GM21786 (cell line): ENCODE data around the gene RIIAD1.

ENCODE experiments used
- ATAC-seq: cut with Tn5 transposase; IDR thresholded peaks from one replicate; pipeline ENCODE4 v1.9.1; 2021; ENCODE audit not compliant: unreplicated experiment

RIIAD1 gene

GRCh38 chr1:151710187-151710840, 11.0 kb upstream of the RIIAD1 start:
- ATAC-seq, result no peak

DNA sequence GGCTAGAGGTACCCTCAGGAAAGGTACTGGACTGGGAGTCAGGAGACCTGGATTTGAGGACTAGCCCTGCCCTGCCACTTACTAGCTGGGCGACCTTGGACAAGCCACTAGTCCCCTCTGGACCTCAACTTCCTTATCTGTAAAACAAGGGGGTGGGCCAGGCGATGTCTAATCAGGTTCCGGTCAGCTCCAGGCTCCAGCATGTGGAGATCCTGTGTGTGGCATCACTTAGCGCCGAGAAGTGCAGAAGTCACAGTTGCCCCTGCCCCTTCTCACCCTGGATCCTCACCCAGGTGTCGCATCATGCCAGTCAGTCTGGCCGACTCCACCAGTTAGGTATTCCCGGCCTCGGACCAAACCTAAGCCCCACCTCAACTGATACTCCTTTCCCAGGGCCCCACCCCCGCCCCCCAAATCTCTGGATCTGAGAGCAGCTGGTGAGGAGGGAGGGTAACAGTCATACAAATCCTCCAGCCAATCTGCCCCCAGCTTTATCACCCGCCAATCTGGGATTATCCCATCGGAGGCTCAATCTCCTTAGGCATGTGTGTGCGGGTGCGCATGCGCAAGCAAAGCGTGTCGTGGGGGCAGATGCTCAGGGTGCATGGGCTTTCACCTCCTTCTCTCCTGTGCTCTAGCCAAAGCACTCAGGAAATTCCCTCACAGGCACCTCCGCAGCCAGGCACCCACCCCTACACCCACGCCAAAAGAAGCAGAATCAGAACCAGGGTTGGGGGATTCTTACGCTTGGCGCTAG, 10.1 kb upstream of the RIIAD1 start:
- ATAC-seq, result no peak

GRCh38 chr1:151711951-151712350, 9.4 kb upstream of the RIIAD1 start:
- ATAC-seq, result no peak

- no peak for ATAC-seq
Measured at GRCh38 chr1:151713044-151713443, 8.3 kb upstream of the RIIAD1 start.

DNA sequence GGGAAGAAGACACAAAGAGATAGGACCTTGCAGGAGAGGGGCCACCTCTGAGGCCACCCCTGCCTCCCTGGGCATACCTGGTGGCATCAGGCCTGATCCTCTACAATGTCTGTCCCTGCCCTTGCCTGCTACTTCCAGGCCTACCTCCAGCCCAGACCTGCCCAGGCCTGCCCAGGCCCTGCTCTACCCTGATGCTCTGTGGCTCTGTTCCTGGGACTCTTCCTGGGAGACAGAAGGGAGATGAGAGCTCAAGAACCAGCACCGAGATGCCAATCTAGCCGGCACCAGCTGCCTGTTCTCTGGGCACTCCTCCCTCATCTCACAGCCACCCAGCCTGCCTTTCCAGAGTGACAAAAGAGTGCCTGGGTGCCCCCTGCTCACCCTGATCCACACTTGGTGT, 7.4 kb upstream of the RIIAD1 start:
- ATAC-seq, result no peak

DNA sequence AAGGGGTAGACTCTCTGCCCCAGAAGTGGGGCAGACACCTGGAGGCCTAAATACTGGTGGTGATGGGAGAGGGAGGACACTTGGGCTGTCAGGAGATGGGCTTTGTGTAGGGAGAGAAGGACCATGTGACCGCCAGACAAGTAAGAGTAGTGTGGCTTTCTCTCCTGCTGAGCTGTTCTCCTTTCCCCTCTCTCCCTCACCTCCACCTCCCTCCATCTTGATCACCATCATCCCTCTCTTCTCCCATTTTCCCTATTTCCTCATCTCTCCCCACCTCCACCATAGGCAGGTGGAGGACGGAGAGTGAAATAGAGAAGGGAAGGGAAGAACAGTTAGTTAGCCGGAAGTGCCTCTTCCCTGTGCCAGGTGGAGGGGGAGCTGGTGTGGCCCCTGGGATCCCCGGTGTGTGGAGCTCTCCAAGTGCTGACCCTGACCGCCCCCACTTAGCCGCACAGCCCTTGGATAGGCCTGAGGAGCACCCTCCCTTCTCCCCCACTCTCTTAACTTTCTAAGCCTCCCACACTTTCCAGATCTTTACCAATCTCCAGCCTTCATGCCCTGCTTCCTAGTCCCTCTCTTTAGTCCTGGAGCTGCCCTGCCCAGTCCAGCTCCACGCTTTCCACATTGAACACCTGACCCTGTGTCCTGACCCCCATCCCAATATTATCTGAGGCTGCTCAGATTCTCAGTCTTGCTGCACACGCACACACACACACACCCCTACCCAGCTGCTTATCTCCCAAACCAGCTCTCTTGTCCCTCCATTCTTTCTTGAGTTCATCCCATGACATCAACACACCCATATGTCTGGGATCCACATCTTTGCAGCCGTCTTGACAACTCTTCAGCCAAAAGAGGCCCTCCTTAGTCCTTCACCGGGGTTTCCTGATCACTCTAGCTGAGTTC, 6.2 kb upstream of the RIIAD1 start:
- no peak for ATAC-seq

GRCh38 chr1:151715726-151716404, 5.5 kb upstream of the RIIAD1 start:
- ATAC-seq, result no peak

- no peak for ATAC-seq
Measured at GRCh38 chr1:151716405-151716762, 4.9 kb upstream of the RIIAD1 start.

DNA sequence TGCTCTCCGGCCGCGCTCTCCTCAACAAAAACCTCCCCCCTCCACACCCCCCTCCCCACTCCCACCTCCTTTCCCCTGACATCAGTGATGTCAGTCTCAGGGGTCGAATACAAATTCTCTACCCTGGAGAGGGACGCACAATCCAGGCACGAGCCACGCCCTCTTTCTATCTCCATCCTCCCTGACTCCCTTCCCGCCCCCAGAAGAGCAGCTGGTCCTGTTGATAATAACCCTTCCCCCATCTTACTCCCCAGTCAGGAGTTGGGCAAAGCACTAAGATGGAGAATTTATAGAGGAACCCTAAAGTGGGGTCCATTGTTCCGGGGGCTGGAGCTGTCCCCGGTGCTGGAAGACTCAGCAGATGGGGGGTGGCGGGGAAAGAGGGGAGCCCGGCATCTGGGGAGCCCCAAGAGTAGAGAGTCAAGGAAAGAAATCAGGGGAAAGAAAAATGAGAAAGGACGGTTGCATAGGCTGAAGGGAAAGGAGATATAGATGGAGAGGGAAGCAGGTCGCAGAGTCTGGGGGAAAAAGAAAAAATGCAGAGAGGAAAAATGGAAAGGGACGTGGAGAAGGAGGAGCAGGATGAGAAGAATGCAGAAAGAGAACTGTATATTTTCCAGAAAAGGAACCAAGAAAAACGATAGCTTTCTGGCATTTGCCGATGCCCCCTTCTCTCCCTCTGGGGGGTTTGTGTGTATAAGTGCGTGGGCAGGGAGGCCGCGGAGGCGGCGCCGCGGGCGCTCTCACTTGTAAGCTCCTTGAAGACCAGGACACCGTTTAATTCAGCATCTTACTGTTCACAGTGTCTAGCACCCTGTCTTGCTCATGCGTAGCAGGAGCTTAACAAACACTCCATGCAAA, 4.3 kb upstream of the RIIAD1 start, which contains the start of gene CELF3:
CELF3 (minus strand) TSS at position 33 of the 861 bp plus-strand sequence. CDS start 783 bp downstream, outside the sequence.
- no peak for ATAC-seq

DNA sequence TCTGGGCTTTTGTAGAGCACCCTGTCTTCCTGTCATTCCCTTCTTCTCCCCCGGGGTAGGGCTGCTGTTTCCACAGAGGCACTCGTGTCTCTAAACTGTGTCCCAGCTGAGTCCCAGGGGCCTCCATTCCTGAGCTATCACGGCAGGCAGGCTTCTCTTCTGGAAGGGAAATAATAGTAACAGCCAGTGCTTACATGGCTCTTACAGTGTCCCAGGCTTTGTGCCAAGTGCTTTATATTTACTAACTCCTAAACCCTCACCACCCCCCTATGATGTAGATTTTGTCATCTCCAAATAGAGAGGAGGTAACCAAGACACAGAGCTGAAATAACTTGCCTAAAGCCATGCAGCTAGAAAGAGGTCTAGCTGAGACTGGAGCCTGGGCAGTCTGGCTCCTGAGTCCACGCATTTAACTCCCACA, 3.3 kb upstream of the RIIAD1 start:
- ATAC-seq, result no peak

DNA sequence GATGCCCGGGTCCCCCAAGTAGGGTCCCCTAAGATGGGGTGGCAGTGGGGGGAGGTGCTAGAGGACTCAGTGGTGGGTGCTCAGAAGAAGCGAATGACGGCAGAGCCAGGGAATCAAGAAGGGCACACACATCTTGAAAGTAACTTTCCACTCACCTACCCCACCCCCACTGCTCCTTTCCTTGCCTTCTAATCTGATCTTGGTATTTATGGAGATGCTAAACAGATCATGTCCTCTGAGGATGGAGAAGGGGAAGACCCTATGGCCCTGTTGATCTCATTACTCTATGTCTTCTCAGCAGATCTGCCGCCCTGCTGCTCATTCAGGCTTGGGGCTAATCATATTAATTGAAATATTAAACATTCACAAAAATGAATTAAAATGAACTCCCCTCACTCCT, 2.7 kb upstream of the RIIAD1 start:
- ATAC-seq, result no peak

GRCh38 chr1:151720125-151720524, 1.2 kb upstream of the RIIAD1 start:
- no peak for ATAC-seq

- ATAC-seq, result no peak
Measured at GRCh38 chr1:151720554-151720953, 768 bp upstream of the RIIAD1 start.

- no peak for ATAC-seq
Measured at GRCh38 chr1:151721788-151722510, 627 bp downstream of the RIIAD1 start.

- ATAC-seq, result no peak
Measured at GRCh38 chr1:151723726-151724370, 2.5 kb downstream of the RIIAD1 start.

GRCh38 chr1:151728151-151729054, 7.1 kb downstream of the RIIAD1 start:
- ATAC-seq, result no peak

DNA sequence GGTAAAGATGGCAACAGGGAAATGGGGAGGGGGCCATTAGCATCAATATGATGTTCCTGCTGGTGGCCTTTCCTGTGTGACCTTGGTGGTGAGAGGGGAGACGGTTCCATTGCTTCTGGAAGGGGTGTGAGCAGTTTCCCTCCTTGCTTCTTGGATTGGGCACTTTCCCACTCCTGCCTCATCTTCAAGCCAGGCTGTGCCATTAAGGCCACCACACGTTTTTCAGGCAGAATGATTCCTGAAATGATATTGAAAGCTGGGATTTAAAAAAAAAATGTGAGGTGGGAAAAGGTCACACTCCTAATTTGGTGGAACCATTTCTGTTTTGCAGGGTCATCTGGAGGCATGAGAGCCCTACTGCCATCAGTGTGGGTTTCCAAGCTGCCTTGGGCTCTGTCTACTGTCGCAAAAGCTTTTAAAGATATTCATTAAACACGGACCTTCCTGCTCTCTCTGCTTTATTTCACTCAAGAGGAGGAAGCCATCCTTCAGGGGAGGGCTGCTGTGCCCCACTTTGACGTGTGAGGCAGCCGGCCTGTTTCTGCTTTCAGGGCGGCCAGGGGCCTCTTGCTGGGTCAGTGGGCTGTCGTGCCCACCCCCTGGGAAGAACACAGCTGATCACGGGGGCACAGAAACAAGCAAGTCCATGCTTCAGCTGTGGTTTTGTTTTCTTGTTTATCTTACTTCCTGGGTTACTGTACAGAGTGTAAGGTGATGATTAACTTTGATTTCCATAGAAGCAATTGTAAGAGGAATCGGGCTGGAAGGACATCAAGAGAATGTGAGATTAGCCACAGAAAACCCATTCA, 8.0 kb downstream of the RIIAD1 start:
- ATAC-seq, result no peak
